GM18502 (cell line): Measurements from ENCODE around the gene TGOLN2.
A peak's percentile ranks its signal among the peaks of the same experiment; 100 is the strongest.
"Not testable (repeated sequence)": the region's sequence is repeated elsewhere in the genome, so short reads cannot be mapped to it uniquely, and the experiment has no call there.

Source experiments
- ATAC-seq: cut with Tn5 transposase; IDR thresholded peaks from one replicate; pipeline ENCODE4 v1.9.1; 2021; ENCODE audit warnings: mild to moderate bottlenecking; ENCODE audit not compliant: unreplicated experiment, poor library complexity

TGOLN2 gene

GRCh38 chr2:85341269-85342029, 13.7 kb upstream of the TGOLN2 start:
- no peak for ATAC-seq

DNA sequence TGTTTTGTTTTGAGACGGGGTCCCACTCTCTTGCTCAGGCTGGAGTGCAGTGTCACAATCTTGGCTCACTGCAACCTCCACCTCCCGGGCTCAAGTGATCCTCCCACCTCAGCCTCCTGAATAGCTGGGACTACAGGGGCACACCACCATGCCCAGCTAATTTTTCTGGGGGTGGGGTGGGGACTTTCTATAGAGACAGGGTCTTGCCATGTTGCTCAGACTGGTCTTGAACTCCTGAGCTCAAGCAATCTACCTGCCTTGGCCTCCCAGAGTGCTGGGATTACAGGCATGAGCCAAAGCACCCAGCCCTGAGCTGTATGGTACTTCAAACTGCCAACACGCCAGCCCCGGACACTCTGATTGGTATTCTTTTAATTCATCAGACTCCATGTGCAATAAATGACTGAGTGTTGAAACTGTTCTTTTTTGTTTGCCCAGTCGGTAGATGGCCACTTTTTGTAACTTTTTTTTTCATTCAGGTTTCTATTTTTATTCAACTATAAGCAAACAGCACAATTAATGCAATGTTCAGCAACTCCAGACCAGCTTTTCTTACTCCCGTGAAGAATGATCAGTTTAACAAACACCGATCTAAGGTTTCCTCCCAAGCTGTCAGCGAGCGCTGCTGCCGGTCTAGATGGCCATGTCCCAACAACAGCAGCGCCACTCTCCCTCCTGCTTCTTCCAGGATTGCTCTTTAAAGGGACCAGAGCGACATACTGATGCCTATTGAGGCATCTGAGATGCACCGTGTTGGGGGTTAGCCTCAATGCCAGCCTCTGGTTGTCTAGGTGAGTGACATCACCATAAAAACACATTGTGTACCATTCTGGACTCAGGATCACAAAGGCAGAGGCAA, 12.5 kb upstream of the TGOLN2 start:
- ATAC-seq, result no peak

GRCh38 chr2:85334928-85335327, 7.1 kb upstream of the TGOLN2 start:
- ATAC-seq, result no peak

- ATAC-seq, result not testable (repeated sequence)
These were observed 6.1 kb upstream of the TGOLN2 start for GRCh38 chr2:85333877-85334276.

DNA sequence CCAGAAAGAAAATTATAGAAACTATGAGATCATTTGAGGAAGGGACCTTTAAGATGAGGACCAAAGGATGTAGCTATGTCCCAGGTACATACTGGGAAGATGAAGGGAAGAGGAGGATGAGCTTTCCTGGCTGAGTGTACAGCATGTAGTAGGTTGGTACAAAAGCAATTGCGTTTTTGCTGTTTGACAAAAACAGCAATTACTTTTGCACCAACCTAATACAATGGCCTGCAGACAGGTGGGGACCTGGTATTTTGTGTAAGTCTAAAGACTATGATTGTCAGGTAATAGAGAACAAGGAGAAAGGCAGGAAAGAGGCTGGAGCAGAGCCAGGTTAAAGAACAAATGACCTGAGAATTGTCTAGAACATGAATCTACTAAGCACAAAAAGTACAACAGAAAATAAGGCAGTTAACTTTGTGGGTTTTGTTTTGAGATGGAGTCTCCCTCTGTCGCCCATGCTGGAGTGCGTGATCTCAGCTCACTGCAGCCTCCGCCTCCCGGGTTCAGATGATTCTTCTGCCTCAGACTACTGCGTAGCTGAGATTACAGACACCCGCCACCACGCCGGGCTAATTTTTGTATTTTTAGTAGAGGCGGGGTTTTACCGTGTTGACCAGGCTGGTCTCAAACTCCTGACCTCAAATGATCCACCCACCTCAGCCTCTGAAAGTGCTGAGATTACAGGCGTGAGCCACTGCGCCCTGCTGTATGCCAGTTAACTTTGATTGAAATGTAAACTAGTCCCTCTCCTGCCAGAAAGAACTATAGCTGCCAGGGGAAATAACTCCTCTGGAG, 3.2 kb upstream of the TGOLN2 start:
- ATAC-seq, result no peak

GRCh38 chr2:85329701-85330100, 1.9 kb upstream of the TGOLN2 start:
- not testable (repeated sequence) for ATAC-seq

DNA sequence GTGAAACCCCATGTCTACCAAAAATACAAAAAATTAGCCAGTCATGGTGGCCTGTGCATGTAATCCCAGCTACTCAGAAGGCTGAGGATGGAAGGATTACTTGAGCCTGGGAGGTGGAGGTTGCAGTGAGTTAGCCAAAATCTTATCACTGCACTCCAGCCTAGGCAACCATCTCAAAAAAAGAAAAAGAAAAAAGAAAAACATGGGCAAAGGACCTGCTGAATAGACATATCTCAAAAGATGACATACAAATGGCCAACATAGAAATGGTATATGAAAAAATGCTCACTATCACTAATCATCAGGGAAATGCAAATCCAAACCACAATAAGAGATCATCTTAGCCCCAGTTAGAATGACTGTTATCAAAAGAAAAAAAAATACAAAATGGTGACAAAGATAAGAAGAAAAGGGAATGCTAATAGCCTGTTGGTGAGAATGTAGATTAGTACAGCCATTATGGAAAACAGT, 1.4 kb upstream of the TGOLN2 start:
- no peak for ATAC-seq

GRCh38 chr2:85327160-85327821, 498 bp downstream of the TGOLN2 start:
- ATAC-seq, result no peak

DNA sequence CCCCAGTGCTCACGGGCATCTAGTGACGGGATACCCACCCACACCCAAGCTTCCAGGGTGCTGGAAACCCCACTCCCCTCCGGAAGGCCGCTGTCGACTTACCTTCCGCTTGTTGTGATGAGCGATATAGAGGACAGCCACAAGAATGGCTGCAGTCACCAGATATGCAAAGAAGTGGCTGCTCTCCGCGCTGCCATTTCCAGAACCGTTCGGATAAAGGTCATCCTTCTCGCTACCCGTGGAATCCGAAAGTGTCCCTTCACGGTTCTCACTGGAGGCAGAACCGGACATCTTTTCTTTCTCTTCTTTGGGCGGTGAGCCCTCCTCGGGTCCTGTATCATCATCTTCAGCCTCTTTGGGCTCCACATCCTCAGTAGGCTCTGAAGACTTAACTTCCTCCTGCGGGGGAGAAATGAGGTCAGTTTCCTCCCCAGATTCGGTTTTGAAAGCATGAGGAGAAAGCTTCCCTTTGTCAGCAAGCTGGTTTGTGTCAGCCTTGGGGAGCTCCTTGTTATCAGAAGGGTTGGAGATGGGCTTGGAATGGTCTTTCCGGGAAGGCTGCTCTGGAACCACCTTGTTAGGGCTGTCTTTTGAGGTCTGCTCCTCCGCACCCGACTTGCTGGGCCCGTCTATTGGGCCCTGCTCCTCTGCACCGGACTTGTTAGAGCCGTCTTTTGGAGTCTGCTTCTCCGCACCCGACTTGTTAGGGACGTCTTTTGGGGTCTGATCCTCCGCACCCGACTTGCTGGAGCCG, 1.2 kb downstream of the TGOLN2 start:
- peak; percentile 40 for ATAC-seq

DNA sequence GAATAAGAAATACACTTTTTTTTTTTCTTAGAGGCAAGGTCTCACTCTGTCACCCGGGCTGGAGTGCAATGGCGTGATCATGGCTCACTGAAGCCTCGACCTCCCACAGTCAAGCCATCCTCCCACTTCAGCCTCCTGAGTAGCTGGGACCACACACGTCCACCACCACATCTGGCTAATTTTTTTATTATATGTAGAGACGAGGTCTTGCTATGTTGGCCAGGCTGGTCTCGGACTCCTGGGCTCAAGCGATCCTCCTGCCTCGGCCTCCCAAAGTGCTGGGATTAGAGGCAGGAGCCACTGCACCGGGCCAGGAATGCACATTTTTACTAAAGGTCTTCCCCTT, 2.4 kb downstream of the TGOLN2 start:
- ATAC-seq, result no peak

GRCh38 chr2:85324639-85325465, 2.9 kb downstream of the TGOLN2 start:
- ATAC-seq, result no peak

- ATAC-seq, result not testable (repeated sequence)
These were observed 3.8 kb downstream of the TGOLN2 start for GRCh38 chr2:85323988-85324367.

DNA sequence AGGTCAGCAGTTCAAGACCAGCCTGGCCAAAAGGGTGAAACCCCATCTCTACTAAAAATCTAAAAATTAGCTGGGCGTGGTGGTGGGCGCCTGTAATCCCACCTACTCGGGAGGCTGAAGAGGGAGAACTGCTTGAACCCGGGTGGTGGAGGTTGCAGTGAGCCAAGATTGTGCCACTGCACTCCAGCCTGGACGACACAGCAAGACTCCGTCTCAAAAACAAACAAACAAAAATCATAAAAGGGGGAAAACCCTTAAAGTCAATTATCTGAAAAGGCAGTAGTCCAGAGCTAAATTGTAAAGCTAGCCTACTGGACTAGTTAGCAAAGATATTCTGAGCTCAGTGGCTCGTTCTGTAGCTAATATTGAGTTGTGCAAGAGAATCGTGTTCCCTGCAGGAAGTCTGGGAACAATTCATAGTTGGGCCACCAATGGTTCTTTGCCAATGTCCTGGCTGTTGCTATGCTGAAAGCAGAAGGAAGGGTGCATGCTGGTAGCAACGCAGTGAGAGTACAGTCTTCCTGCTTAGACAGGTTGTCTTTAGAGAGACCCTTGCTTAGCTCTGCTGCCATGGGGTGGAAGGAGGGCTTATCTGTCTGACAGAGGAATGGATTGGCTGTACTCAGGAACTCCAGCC, 4.3 kb downstream of the TGOLN2 start:
- no peak for ATAC-seq

DNA sequence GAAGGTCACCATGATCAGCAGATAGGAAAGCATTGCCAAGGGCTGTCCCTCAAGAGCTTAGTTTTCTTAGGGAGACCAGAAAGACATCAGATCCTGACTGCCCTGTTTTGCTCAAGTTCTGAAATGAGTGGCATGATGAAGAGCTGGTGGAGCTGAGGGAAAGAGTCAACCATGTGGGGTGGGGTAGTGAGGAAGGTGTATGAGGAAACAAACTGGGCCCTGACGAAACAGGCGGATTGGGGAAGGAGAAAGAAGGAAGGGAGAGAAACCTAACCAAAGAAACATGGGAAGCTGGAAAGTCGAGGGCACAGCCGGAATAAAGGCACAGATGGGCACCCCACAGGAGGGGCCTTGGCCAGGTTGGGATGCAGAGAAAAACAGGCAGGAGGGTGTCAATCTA, 8.0 kb downstream of the TGOLN2 start:
- no peak for ATAC-seq

GRCh38 chr2:85318222-85319074, 9.3 kb downstream of the TGOLN2 start:
- peak; percentile 78 for ATAC-seq

DNA sequence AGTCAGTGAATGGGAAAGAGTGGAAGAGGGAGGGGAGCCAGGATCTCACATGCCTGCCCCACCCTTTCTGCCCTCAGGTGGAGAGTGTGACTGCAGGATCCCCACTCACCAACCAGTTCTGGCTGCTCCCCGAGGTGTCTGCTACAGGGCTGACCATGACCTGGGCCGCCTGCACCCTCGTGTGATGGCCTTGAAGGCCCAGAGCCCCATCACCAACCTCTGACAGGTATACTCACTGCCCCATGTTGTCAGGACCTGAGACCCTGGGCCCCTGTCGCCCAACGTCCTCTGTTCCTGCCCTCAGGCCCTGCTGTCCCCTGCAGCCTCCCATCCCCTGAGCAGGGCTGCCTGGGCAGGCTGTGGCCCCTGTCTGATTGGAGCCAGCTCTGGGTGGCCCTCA, 11.9 kb downstream of the TGOLN2 start:
- ATAC-seq, result not testable (repeated sequence)

DNA sequence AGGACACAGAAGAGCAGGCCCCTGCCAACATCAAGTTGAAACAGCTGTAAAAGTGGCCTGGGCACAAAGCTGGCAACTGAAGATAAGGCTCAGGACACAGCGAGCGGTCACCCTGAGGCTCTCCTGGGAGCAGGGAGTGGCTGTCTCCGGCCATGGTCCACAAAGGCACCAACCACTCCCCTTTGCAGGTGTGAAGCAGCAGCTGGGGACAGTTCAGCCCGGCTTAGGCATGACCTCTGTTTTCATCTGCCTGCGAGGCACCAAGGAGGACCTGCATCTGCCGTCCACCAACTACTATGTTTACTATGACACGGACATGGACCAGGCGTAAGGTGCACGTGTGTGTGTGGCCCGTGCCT, 12.9 kb downstream of the TGOLN2 start:
- no peak for ATAC-seq
